ENCODE data around the gene AFAP1.

- TF ChIP-seq EZH2 (IDR thresholded peaks at IDR 0.05; ENCODE audit: low read length, unreplicated experiment) (no peak), EZH2phosphoT487 (IDR thresholded peaks at IDR 0.05; ENCODE audit: borderline replicate concordance, low read length) (no peak)
- TF ChIP-seq, protein P1, sequence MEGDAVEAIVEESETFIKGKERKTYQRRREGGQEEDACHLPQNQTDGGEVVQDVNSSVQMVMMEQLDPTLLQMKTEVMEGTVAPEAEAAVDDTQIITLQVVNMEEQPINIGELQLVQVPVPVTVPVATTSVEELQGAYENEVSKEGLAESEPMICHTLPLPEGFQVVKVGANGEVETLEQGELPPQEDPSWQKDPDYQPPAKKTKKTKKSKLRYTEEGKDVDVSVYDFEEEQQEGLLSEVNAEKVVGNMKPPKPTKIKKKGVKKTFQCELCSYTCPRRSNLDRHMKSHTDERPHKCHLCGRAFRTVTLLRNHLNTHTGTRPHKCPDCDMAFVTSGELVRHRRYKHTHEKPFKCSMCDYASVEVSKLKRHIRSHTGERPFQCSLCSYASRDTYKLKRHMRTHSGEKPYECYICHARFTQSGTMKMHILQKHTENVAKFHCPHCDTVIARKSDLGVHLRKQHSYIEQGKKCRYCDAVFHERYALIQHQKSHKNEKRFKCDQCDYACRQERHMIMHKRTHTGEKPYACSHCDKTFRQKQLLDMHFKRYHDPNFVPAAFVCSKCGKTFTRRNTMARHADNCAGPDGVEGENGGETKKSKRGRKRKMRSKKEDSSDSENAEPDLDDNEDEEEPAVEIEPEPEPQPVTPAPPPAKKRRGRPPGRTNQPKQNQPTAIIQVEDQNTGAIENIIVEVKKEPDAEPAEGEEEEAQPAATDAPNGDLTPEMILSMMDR (conservative IDR thresholded peaks at IDR 0.05; ENCODE audit: low read depth, low read length): no peak
Measured at GRCh38 chr4:7877176-7877575, 62.5 kb downstream of the AFAP1 start.
